HFFc6 (cell line): ENCODE data around the gene ATP5IF1. TPM values are rescaled to one million over a fixed set of nuclear protein-coding genes. Genes with fewer than 3 reads are reported as not detected.

Experiments
- DNase-seq: peaks from one replicate; pipeline ENCODE4 v3.0.0-alpha.2; 2018
- H3K27ac Mint-ChIP-seq: 2 replicates; pipeline ENCODE4 v1.8.0; 2020; ENCODE audit warnings: mild to moderate bottlenecking, mixed read lengths
- H3K27me3 Mint-ChIP-seq: 2 replicates; pipeline ENCODE4 v1.8.0; 2021; ENCODE audit warnings: mild to moderate bottlenecking, moderate library complexity, mixed read lengths; ENCODE audit not compliant: insufficient read depth
- H3K36me3 Mint-ChIP-seq: 2 replicates; pipeline ENCODE4 v1.8.0; 2021; ENCODE audit warnings: low read depth, mixed read lengths
- H3K4me1 Mint-ChIP-seq: 2 replicates; pipeline ENCODE4 v1.8.0; 2020; ENCODE audit warnings: low read depth, mixed read lengths
- H3K4me3 Mint-ChIP-seq: 2 replicates; pipeline ENCODE4 v1.8.0; 2020; ENCODE audit warnings: mild to moderate bottlenecking, moderate library complexity, mixed read lengths
- H3K9me3 Mint-ChIP-seq: 2 replicates; pipeline ENCODE4 v1.8.0; 2020; ENCODE audit warnings: mild to moderate bottlenecking, mixed read lengths
- CTCF ChIP-seq: fragments of 200-600 bp; sonication (generic); IDR thresholded peaks from 2 replicates; pipeline ENCODE4 v1.5.0; 2021; ENCODE audit warnings: antibody characterized with exemption, mild to moderate bottlenecking
- total RNA-seq, 6 experiments: library from RNA; stranded (reverse); fragmentation: NEBNext Ultra II Directional; extraction: Animal tissue kit (Norgen Biotek cat#: 25700); gene quantifications; 2 replicates in 1 of 6; 3 replicates in 5 of 6; pipeline ENCODE4 v1.2.3, GENCODE V29; 2021

Gene ATP5IF1
- total RNA-seq, 6 experiments from 2014 or later, result 153 to 231 (median 216) TPM

- peaks cover 2% of the 10 kb centered on the region for H3K27me3 Mint-ChIP-seq
- H3K36me3 Mint-ChIP-seq, result peaks cover 19% of the 10 kb centered on the region
- H3K4me1 Mint-ChIP-seq, result peaks cover 15% of the 10 kb centered on the region
- H3K9me3 Mint-ChIP-seq, result no peaks in the 10 kb centered on the region
- DNase-seq, result no peak
- no peak overlapping the region for H3K27ac Mint-ChIP-seq
- H3K4me3 Mint-ChIP-seq, result no peak overlapping the region
- TF ChIP-seq CTCF, result no peak
Observed at GRCh38 chr1:28272215-28272852, 36.4 kb downstream of the ATP5IF1 start.

DNA sequence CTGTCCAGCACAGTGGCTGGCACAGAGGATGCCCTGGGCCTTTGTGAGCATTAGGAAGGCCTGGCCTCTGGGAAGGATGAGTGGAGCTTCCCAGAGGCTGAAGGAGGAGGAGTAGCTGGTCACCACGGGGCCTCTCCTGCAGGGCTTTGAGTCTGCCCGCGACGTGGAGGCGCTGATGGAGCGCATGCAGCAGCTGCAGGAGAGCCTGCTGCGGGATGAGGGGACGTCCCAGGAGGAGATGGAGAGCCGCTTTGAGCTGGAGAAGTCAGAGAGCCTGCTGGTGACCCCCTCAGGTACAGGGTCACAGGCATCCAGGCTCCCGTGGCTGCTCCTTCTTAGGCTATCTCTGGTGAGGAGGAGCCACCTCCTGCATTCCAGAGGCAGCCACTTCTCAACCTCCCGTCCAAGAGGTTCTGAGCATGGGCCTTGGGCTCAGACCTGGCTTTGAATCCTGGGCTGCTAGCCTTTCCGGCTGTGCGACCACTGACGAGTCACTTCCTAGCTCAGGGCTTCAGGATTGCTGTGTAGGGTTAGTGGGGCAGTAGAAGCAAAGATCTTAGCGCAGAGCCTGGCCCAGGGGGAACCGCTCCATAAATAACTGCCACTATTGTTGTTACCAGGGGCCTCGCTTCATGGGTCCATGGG, 37.4 kb downstream of the ATP5IF1 start:
- TF ChIP-seq CTCF, result no peak
- peaks cover 5% of the 10 kb centered on the region; the same call in 1 of the 2 replicates for H3K4me1 Mint-ChIP-seq
- H3K4me3 Mint-ChIP-seq, result no peak overlapping the region
- H3K36me3 Mint-ChIP-seq, result peaks cover 26% of the 10 kb centered on the region
- H3K27me3 Mint-ChIP-seq, result peaks cover 2% of the 10 kb centered on the region
- no peak for DNase-seq
- H3K9me3 Mint-ChIP-seq, result no peaks in the 10 kb centered on the region
- H3K27ac Mint-ChIP-seq, result no peak overlapping the region

DNA sequence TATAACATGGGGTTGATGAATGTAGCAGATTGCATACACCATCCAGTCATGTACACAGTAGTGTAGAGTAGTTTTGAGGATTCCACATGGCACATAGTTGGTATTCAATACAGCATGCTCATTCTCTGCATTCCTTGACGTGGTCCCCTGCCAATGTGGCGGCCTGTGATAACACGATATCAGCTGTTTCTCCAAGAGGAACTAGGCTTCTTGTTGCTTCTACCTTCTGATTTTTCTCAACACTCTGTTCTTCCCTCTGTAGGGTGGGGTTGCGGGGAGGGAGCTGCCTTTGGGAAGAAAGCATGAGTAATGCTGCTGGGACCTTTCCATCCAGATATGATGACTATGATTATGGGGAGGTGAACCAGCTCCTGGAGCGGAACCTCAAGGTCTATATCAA, 42.8 kb downstream of the ATP5IF1 start:
- DNase-seq, result no peak
- H3K27ac Mint-ChIP-seq, result no peak overlapping the region
- no peaks in the 10 kb centered on the region for H3K9me3 Mint-ChIP-seq
- peaks cover 32% of the 10 kb centered on the region for H3K36me3 Mint-ChIP-seq
- no peak overlapping the region for H3K4me3 Mint-ChIP-seq
- H3K27me3 Mint-ChIP-seq, result peaks cover 2% of the 10 kb centered on the region; the same call in 1 of the 2 replicates
- no peak for TF ChIP-seq CTCF
- peaks cover 5% of the 10 kb centered on the region; the same call in 1 of the 2 replicates for H3K4me1 Mint-ChIP-seq

- peaks cover 5% of the 10 kb centered on the region; the same call in 1 of the 2 replicates for H3K4me1 Mint-ChIP-seq
- H3K4me3 Mint-ChIP-seq, result no peak overlapping the region
- TF ChIP-seq CTCF, result no peak
- H3K36me3 Mint-ChIP-seq, result peaks cover 32% of the 10 kb centered on the region
- H3K27ac Mint-ChIP-seq, result no peak overlapping the region
- H3K27me3 Mint-ChIP-seq, result no peaks in the 10 kb centered on the region
- DNase-seq, result no peak
- H3K9me3 Mint-ChIP-seq, result no peaks in the 10 kb centered on the region
Observed at GRCh38 chr1:28279721-28280120, 43.8 kb downstream of the ATP5IF1 start.

GRCh38 chr1:28280501-28280900, 44.6 kb downstream of the ATP5IF1 start:
- no peak for DNase-seq
- no peak for TF ChIP-seq CTCF
- Mint-ChIP-seq H3K27me3 (no peaks in the 10 kb centered on the region), H3K4me3 (no peak overlapping the region), H3K9me3 (no peaks in the 10 kb centered on the region), H3K36me3 (peaks cover 27% of the 10 kb centered on the region), H3K27ac (no peak overlapping the region), H3K4me1 (peaks cover 5% of the 10 kb centered on the region; the same call in 1 of the 2 replicates)
